CD4-positive, CD25-positive, alpha-beta regulatory T cell (primary cell): ENCODE measurements around the gene COL9A3. TPM values are rescaled to one million over a fixed set of nuclear protein-coding genes. Genes with fewer than 3 reads are reported as not detected.

Source experiments
- ATAC-seq, 2 donors: fragments of 150-1000 bp; cut with Tn5 transposase; one replicate each; pipeline ENCODE4 v1.10.0; 2021; ENCODE audit warnings: low read depth in 2 of 2, moderate number of reproducible peaks in 2 of 2, moderate library complexity in 1 of 2
- DNase-seq, 3 donors: peaks; one replicate each; pipeline versions ENCODE4 v3.0.0 to v3.0.0-alpha.2; 2012 to 2022; ENCODE audit warnings: mixed read lengths in 1 of 3
- H3K27ac ChIP-seq: one replicate; pipeline ENCODE4 v1.7.0; 2013; ENCODE audit warnings: mild to moderate bottlenecking, low read length; ENCODE audit not compliant: insufficient read depth, poor library complexity, severe bottlenecking
- H3K27me3 ChIP-seq: one replicate; pipeline ENCODE4 v1.7.0; 2013; ENCODE audit warnings: low read length; ENCODE audit not compliant: control insufficient read depth, insufficient read depth
- H3K36me3 ChIP-seq: one replicate; pipeline ENCODE4 v1.7.0; 2013; ENCODE audit warnings: mild to moderate bottlenecking, low read length, moderate library complexity; ENCODE audit not compliant: control insufficient read depth, insufficient read depth
- H3K4me1 ChIP-seq: 2 replicates; pipeline ENCODE4 v1.7.0; 2013; ENCODE audit warnings: mild to moderate bottlenecking, low read length; ENCODE audit not compliant: insufficient read depth, control insufficient read depth, poor library complexity, severe bottlenecking
- H3K4me3 ChIP-seq: one replicate; pipeline ENCODE4 v1.7.0; 2013; ENCODE audit warnings: low read depth, mild to moderate bottlenecking, low read length, moderate library complexity
- H3K9me3 ChIP-seq, 2 experiments: 1 replicate in 1 of 2; 2 replicates in 1 of 2; pipeline ENCODE4 v1.7.0; 2013; ENCODE audit warnings: low read length in 2 of 2, mild to moderate bottlenecking in 1 of 2, moderate library complexity in 1 of 2; ENCODE audit not compliant: control insufficient read depth in 2 of 2
- H3K27ac Mint-ChIP-seq, 3 donors: one replicate each; pipeline ENCODE4 v1.8.0; 2020 to 2022; ENCODE audit warnings: mild to moderate bottlenecking in 3 of 3, mixed read lengths in 3 of 3, moderate library complexity in 2 of 3
- H3K27me3 Mint-ChIP-seq: one replicate; pipeline ENCODE4 v1.8.0; 2022; ENCODE audit warnings: mild to moderate bottlenecking, mixed read lengths
- H3K36me3 Mint-ChIP-seq: one replicate; pipeline ENCODE4 v1.8.0; 2020; ENCODE audit warnings: mixed read lengths
- H3K4me1 Mint-ChIP-seq, 4 donors: one replicate each; pipeline ENCODE4 v1.8.0; 2020 to 2022; ENCODE audit warnings: mixed read lengths in 4 of 4, mild to moderate bottlenecking in 1 of 4
- H3K4me3 Mint-ChIP-seq, 4 donors: one replicate each; pipeline ENCODE4 v1.8.0; 2020 to 2022; ENCODE audit warnings: mild to moderate bottlenecking in 4 of 4, mixed read lengths in 4 of 4, moderate library complexity in 3 of 4
- H3K9me3 Mint-ChIP-seq, 7 donors: one replicate each; pipeline ENCODE4 v1.8.0; 2020 to 2022; ENCODE audit warnings: mixed read lengths in 7 of 7, mild to moderate bottlenecking in 3 of 7, moderate library complexity in 2 of 7
- polyA plus RNA-seq, 4 donors: library from polyadenylated mRNA; unstranded; fragments of 300-500 nt; fragmentation: Illumina TruSeq; gene quantifications; one replicate each; pipeline ENCODE4 v1.2.3, GENCODE V29; 2021
- total RNA-seq: library from RNA; stranded (reverse); gene quantifications from one replicate; pipeline ENCODE4 v1.2.3, GENCODE V29; 2022

The COL9A3 gene
- total and polyA plus RNA-seq, 5 donors from 2014 or later, result not detected

DNA sequence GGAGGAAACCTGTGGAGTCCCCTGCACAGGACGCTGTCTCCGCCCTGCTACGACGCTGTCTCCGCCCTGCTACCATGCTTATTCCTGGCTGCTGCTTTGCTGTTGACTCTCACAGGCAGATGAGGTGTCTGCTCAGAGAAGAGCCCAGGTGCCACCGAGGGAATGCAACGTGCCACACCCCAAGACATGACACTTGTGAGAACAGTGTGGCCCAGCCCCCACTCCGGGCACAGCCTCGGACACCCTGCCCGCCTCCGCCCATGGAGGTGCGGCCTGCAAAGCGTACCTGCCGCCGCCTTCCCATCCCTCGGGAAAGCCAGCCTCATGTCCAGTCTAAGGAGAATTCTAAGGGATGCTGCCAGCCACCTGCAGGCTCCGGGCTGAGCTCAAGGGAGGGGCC, 36.2 kb upstream of the COL9A3 start:
- Mint-ChIP-seq H3K4me1 (peaks cover 0 to 31% (median 8%) of the 10 kb centered on the region in 4 donors), H3K27me3 (no peaks in the 10 kb centered on the region), H3K27ac (peak overlapping the region in 1 of 3 donors; percentile 8), H3K4me3 (no peak overlapping the region), H3K9me3 (peaks cover 0 to 2% (median 0%) of the 10 kb centered on the region in 7 donors), H3K36me3 (no peaks in the 10 kb centered on the region)
- Histone ChIP-seq H3K4me3 (no peak overlapping the region), H3K27me3 (no peaks in the 10 kb centered on the region), H3K4me1 (peaks cover 16% of the 10 kb centered on the region), H3K9me3 (no peaks in the 10 kb centered on the region), H3K27ac (no peak overlapping the region), H3K36me3 (no peaks in the 10 kb centered on the region)
- DNase-seq (no peak), ATAC-seq (no peak)

DNA sequence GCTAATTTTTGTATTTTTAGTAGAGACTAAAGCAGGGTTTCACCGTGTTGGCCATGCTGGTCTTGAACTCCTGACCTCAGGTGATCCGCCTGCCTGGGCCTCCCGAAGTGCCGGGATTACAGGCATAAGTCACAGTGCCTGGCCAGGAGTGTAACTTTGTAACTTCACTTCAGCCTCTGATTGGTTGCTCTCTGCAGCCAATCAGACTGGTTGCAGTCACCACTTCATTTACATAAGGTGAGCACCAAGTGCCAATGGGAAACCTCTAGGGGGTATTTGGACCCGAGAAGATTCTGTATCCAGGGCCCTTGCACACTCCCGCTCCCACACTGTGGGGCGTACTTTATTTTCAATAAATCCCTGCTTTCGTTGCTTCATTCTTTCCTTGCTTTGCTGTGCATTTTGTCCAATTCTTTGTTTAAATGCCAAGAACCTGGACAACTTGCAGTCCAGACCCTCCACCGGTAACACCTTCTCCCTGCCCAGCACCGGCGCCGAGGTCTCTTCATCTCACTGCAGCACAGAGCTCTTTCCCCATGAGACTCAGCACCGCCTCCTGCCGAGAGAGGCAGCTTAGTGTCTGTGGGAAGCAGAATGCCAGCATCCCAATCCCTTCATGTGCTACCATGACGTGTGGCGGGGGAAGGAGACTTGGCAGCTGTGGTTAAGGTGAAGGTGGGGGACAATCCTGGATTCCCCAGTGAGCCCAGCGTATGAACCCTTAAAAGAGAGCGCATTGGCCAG, 34.5 kb upstream of the COL9A3 start:
- ATAC-seq (no peak), DNase-seq (no peak)
- H3K4me1 ChIP-seq, result peaks cover 2% of the 10 kb centered on the region
- peaks cover 0 to 14% (median 3%) of the 10 kb centered on the region in 4 donors for H3K4me1 Mint-ChIP-seq
- H3K36me3 ChIP-seq, result no peaks in the 10 kb centered on the region
- no peaks in the 10 kb centered on the region for H3K36me3 Mint-ChIP-seq
- peaks cover 0 to under 1% (median 0%) of the 10 kb centered on the region in 7 donors for H3K9me3 Mint-ChIP-seq
- H3K27ac Mint-ChIP-seq, result peak overlapping the region in 1 of 3 donors; percentile 71
- H3K4me3 ChIP-seq, result no peak overlapping the region
- H3K9me3 ChIP-seq, result no peaks in the 10 kb centered on the region
- no peaks in the 10 kb centered on the region for H3K27me3 Mint-ChIP-seq
- H3K4me3 Mint-ChIP-seq, result peak overlapping the region in 1 of 4 donors; percentile 32
- no peak overlapping the region for H3K27ac ChIP-seq
- H3K27me3 ChIP-seq, result no peaks in the 10 kb centered on the region

DNA sequence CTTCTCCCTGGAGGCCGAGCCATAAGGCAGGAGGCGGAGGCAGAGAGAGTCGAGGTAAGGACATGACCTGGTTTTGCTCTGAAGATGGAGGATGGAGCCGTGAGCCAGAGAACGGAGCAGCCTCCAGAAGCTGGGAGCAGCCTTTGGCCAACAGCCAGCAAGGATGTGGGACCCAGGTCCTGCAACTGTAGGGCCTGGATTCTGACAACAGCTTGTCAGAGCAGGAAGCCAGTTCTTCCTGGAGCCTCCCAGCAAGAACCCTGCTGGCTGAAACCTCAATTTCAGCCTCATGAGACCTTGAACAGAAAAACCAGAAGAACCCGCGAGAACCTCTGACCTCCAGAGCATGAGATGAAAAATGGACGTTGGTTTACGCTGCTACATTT, 34.0 kb upstream of the COL9A3 start:
- Mint-ChIP-seq H3K4me1 (peaks cover 0 to 10% (median 5%) of the 10 kb centered on the region in 4 donors), H3K27ac (peak overlapping the region in 2 of 3 donors; percentile 38 to 71), H3K27me3 (no peaks in the 10 kb centered on the region), H3K9me3 (no peaks in the 10 kb centered on the region), H3K4me3 (peak overlapping the region in 1 of 4 donors; percentile 32), H3K36me3 (no peaks in the 10 kb centered on the region)
- H3K4me3 ChIP-seq, result no peak overlapping the region
- H3K4me1 ChIP-seq, result no peaks in the 10 kb centered on the region
- ATAC-seq (no peak), DNase-seq (no peak)
- H3K9me3 ChIP-seq, result no peaks in the 10 kb centered on the region
- H3K36me3 ChIP-seq, result no peaks in the 10 kb centered on the region
- H3K27me3 ChIP-seq, result no peaks in the 10 kb centered on the region
- H3K27ac ChIP-seq, result no peak overlapping the region

DNA sequence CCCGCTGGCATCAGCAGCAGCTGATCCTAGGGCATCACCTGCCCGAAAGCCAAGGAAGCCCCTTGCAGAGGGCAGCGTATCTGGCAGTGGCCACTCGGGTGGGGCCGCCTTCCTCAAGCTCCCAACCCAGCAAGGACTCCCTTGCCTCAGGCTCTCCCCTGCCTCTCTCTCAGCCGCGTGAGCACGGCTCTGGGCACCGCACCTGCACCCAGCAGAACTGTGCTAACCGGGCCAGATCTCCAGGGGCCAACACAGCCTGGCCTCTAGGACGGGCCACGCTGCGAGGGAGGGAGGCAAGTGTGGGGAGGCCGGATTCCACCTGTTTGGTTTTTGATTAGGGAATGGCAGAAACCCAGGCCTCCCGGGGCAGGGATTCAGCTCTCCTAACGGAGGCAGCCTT, 32.4 kb upstream of the COL9A3 start:
- Mint-ChIP-seq H3K4me3 (no peak overlapping the region), H3K27me3 (peaks cover 6% of the 10 kb centered on the region), H3K9me3 (no peaks in the 10 kb centered on the region), H3K4me1 (peaks cover 0 to 5% (median 2%) of the 10 kb centered on the region in 4 donors), H3K36me3 (no peaks in the 10 kb centered on the region), H3K27ac (no peak overlapping the region)
- Histone ChIP-seq H3K27me3 (no peaks in the 10 kb centered on the region), H3K4me1 (no peaks in the 10 kb centered on the region), H3K9me3 (no peaks in the 10 kb centered on the region), H3K4me3 (no peak overlapping the region), H3K27ac (no peak overlapping the region), H3K36me3 (no peaks in the 10 kb centered on the region)
- DNase-seq, result no peak
- no peak for ATAC-seq

DNA sequence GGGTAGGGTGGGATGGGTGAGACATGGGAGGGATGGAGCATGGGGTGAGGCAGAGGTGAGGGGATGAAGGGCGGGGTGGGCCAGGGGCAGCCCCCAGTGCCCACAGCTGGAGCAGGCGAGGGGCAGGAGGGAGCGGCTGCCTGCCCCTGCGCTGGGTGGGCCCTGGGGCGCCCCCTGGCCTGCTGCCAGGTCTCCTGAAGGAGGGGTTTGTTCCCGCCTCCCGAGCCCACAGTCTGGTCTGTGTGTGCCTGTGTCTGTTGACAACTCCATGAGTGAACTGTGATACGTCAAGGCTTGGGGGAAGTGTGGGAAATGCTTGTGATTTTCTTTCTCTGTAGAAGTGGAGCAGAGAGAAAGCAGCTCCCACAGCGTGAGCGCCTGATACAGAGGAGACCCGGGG, 31.5 kb upstream of the COL9A3 start:
- ATAC-seq, result no peak
- Histone ChIP-seq H3K9me3 (no peaks in the 10 kb centered on the region), H3K4me3 (no peak overlapping the region), H3K27ac (no peak overlapping the region), H3K27me3 (no peaks in the 10 kb centered on the region), H3K36me3 (no peaks in the 10 kb centered on the region), H3K4me1 (no peaks in the 10 kb centered on the region)
- peaks cover 6% of the 10 kb centered on the region for H3K27me3 Mint-ChIP-seq
- H3K4me3 Mint-ChIP-seq, result no peak overlapping the region
- peaks cover 0 to 5% (median 2%) of the 10 kb centered on the region in 4 donors for H3K4me1 Mint-ChIP-seq
- DNase-seq, result no peak
- H3K27ac Mint-ChIP-seq, result no peak overlapping the region
- no peaks in the 10 kb centered on the region for H3K36me3 Mint-ChIP-seq
- no peaks in the 10 kb centered on the region for H3K9me3 Mint-ChIP-seq

DNA sequence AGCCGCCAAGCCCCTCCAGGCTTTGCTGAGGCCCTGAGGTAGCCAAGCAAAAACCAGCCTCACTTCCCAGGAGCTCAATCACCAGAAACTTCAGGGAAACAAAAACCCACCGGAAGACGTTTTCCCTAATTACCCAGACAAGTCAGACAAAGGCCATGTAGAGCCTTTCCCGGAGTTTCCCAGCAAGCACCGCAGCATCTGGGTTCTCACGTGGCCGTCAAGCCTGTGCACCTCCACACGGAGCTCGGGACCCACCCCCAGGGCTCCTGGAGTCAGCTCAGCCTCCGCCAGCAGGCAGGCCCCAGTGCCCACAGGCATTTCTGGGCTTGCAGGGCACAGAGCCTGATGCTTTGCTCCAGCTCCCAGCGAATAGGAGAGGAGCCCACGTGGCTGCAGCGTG, 30.7 kb upstream of the COL9A3 start:
- Histone ChIP-seq H3K36me3 (no peaks in the 10 kb centered on the region), H3K4me1 (peaks cover under 1% of the 10 kb centered on the region), H3K9me3 (no peaks in the 10 kb centered on the region), H3K27ac (no peak overlapping the region), H3K4me3 (no peak overlapping the region), H3K27me3 (no peaks in the 10 kb centered on the region)
- Mint-ChIP-seq H3K4me1 (peaks cover 0 to 6% (median 2%) of the 10 kb centered on the region in 4 donors), H3K4me3 (peak overlapping the region in 1 of 4 donors; percentile 15), H3K27me3 (peaks cover 7% of the 10 kb centered on the region), H3K27ac (peak overlapping the region in 1 of 3 donors; percentile 51), H3K36me3 (no peaks in the 10 kb centered on the region), H3K9me3 (no peaks in the 10 kb centered on the region)
- no peak for ATAC-seq
- DNase-seq, result no peak

DNA sequence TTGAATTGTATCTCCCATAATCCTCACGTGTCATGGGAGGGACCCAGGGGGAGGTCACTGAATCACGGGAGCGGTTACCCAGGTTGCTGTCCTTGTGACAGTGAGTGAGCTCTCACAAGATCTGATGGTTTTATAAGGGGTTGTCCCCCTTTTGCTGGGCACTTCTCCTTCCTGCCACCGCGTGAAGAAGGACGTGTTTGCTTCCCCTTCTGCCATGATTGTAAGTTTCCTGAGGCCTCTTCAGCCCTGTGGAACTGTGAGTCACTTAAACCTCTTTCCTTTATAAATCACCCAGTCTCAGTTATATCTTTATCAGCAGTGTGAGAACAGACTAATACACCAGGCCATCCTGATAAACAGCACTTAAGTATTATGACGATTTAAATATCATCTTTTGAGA, 29.5 kb upstream of the COL9A3 start:
- Mint-ChIP-seq H3K27ac (peak overlapping the region in 2 of 3 donors; percentile 6 to 60), H3K4me3 (peak overlapping the region in 2 of 4 donors; percentile 2 to 52), H3K9me3 (no peaks in the 10 kb centered on the region), H3K27me3 (peaks cover 13% of the 10 kb centered on the region), H3K4me1 (peaks cover 0 to 16% (median 10%) of the 10 kb centered on the region in 4 donors), H3K36me3 (no peaks in the 10 kb centered on the region)
- DNase-seq, result no peak
- Histone ChIP-seq H3K9me3 (no peaks in the 10 kb centered on the region), H3K4me3 (no peak overlapping the region), H3K27me3 (no peaks in the 10 kb centered on the region), H3K36me3 (no peaks in the 10 kb centered on the region), H3K27ac (no peak overlapping the region), H3K4me1 (peaks cover 4% of the 10 kb centered on the region)
- no peak for ATAC-seq

DNA sequence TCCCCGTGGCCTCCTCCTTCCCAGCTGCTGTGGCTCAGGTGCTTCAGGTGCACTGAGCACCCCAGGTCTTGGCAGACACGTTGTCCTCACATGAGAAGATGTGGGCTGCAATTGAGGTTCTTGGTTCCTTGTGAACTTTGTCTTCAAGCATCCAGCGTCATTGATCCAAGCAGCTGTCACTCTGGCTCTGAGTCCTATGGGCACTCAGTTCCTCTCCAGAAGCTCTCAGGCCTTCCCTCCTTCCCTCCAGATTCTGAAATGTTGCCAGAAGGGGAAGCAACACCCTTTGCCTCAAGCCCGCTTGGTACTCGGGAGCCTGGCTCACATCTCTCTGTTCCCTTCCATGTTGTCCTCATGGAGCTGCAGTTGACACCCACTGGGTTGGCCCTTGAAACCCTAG, 29.0 kb upstream of the COL9A3 start:
- Histone ChIP-seq H3K9me3 (no peaks in the 10 kb centered on the region), H3K36me3 (no peaks in the 10 kb centered on the region), H3K4me3 (no peak overlapping the region), H3K4me1 (peaks cover 5% of the 10 kb centered on the region), H3K27me3 (no peaks in the 10 kb centered on the region), H3K27ac (no peak overlapping the region)
- H3K4me3 Mint-ChIP-seq, result peak overlapping the region in 1 of 4 donors; percentile 52
- peak overlapping the region in 1 of 3 donors; percentile 6 for H3K27ac Mint-ChIP-seq
- peaks cover 13% of the 10 kb centered on the region for H3K27me3 Mint-ChIP-seq
- no peak for ATAC-seq
- no peaks in the 10 kb centered on the region for H3K9me3 Mint-ChIP-seq
- no peak for DNase-seq
- H3K4me1 Mint-ChIP-seq, result peaks cover 0 to 16% (median 10%) of the 10 kb centered on the region in 4 donors
- H3K36me3 Mint-ChIP-seq, result no peaks in the 10 kb centered on the region
